Measurements from ENCODE around the gene NTRK2. TPM values are rescaled to one million over a fixed set of nuclear protein-coding genes. Genes with fewer than 3 reads are reported as not detected.

NTRK2 gene
- total and polyA plus RNA-seq, 10 of the 15 experiments (the other 5 are each of a cell fraction or from before 2014, with no cell fraction given) = 0.42 to 4.6 (median 0.65) TPM

GRCh38 chr9:84670138-84671041 lies 861 bp downstream of the NTRK2 start (continued):
- TF ChIP-seq, protein P1, sequence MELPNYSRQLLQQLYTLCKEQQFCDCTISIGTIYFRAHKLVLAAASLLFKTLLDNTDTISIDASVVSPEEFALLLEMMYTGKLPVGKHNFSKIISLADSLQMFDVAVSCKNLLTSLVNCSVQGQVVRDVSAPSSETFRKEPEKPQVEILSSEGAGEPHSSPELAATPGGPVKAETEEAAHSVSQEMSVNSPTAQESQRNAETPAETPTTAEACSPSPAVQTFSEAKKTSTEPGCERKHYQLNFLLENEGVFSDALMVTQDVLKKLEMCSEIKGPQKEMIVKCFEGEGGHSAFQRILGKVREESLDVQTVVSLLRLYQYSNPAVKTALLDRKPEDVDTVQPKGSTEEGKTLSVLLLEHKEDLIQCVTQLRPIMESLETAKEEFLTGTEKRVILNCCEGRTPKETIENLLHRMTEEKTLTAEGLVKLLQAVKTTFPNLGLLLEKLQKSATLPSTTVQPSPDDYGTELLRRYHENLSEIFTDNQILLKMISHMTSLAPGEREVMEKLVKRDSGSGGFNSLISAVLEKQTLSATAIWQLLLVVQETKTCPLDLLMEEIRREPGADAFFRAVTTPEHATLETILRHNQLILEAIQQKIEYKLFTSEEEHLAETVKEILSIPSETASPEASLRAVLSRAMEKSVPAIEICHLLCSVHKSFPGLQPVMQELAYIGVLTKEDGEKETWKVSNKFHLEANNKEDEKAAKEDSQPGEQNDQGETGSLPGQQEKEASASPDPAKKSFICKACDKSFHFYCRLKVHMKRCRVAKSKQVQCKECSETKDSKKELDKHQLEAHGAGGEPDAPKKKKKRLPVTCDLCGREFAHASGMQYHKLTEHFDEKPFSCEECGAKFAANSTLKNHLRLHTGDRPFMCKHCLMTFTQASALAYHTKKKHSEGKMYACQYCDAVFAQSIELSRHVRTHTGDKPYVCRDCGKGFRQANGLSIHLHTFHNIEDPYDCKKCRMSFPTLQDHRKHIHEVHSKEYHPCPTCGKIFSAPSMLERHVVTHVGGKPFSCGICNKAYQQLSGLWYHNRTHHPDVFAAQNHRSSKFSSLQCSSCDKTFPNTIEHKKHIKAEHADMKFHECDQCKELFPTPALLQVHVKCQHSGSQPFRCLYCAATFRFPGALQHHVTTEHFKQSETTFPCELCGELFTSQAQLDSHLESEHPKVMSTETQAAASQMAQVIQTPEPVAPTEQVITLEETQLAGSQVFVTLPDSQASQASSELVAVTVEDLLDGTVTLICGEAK (IDR thresholded peaks at IDR 0.05; ENCODE audit: borderline replicate concordance) = no peak
- no peak for TF ChIP-seq CREB1 (IDR thresholded peaks at IDR 0.05; ENCODE audit: low read depth)
- TF ChIP-seq ZBED1 (IDR thresholded peaks at IDR 0.05; ENCODE audit: borderline replicate concordance) = no peak
- TF ChIP-seq SUPT20H (IDR thresholded peaks at IDR 0.05; ENCODE audit: borderline replicate concordance, control insufficient read depth, low read depth, low read length) = no peak
- TF ChIP-seq, protein P2, sequence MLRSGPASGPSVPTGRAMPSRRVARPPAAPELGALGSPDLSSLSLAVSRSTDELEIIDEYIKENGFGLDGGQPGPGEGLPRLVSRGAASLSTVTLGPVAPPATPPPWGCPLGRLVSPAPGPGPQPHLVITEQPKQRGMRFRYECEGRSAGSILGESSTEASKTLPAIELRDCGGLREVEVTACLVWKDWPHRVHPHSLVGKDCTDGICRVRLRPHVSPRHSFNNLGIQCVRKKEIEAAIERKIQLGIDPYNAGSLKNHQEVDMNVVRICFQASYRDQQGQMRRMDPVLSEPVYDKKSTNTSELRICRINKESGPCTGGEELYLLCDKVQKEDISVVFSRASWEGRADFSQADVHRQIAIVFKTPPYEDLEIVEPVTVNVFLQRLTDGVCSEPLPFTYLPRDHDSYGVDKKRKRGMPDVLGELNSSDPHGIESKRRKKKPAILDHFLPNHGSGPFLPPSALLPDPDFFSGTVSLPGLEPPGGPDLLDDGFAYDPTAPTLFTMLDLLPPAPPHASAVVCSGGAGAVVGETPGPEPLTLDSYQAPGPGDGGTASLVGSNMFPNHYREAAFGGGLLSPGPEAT (IDR thresholded peaks at IDR 0.05; ENCODE audit: low read depth) = no peak
- no peak for TF ChIP-seq KAT2A (conservative IDR thresholded peaks at IDR 0.05; ENCODE audit: control insufficient read depth, low read depth, low read length)
- TF ChIP-seq RCOR1 (conservative IDR thresholded peaks at IDR 0.05; ENCODE audit: low read depth, low read length) = no peak
